ENCODE results near the gene ARHGAP27.

GRCh38 chr17:45441526-45442310 is 9.0 kb upstream of the ARHGAP27 start:
- TF ChIP-seq CTCF (conservative IDR thresholded peaks at IDR 0.05 in 1 of 2, IDR thresholded peaks at IDR 0.05 in 1 of 2; ENCODE audit: extremely low read depth in 1 of 2, insufficient read depth in 1 of 2, low read depth in 1 of 2, low read length in 2 of 2) (no peak), EZH2 (IDR thresholded peaks at IDR 0.05; ENCODE audit: borderline replicate concordance, low read length) (no peak)
